Measurements from ENCODE around the gene SLC16A13. TPM values are rescaled to one million over a fixed set of nuclear protein-coding genes. Genes with fewer than 3 reads are reported as not detected.
"Not testable (repeated sequence)": the region's sequence is repeated elsewhere in the genome, so short reads cannot be mapped to it uniquely, and the experiment has no call there.

The SLC16A13 gene
- total RNA-seq, 4 donors from 2014 or later = 0.58 to 0.81 (median 0.72) TPM; not detected in 1

GRCh38 chr17:7047566-7047965 lies 11.8 kb downstream of the SLC16A13 start:
- 77 to 80% methylated on average over 6 of the region's 6 CpGs for WGBS, 2 donors (ENCODE audit: low coverage in 1 of 2)
- TF ChIP-seq EP300 (IDR thresholded peaks at IDR 0.05) (no peak), POLR2A (IDR thresholded peaks at IDR 0.05) (no peak), POLR2AphosphoS5 (IDR thresholded peaks at IDR 0.05) (no peak)
- TF ChIP-seq, protein P1, sequence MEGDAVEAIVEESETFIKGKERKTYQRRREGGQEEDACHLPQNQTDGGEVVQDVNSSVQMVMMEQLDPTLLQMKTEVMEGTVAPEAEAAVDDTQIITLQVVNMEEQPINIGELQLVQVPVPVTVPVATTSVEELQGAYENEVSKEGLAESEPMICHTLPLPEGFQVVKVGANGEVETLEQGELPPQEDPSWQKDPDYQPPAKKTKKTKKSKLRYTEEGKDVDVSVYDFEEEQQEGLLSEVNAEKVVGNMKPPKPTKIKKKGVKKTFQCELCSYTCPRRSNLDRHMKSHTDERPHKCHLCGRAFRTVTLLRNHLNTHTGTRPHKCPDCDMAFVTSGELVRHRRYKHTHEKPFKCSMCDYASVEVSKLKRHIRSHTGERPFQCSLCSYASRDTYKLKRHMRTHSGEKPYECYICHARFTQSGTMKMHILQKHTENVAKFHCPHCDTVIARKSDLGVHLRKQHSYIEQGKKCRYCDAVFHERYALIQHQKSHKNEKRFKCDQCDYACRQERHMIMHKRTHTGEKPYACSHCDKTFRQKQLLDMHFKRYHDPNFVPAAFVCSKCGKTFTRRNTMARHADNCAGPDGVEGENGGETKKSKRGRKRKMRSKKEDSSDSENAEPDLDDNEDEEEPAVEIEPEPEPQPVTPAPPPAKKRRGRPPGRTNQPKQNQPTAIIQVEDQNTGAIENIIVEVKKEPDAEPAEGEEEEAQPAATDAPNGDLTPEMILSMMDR (IDR thresholded peaks at IDR 0.05) = no peak
- Histone ChIP-seq H3K27ac (no peak overlapping the region), H3K36me3 (no peaks in the 10 kb centered on the region), H3K9me3 (no peaks in the 10 kb centered on the region), H3K27me3 (peaks cover 79% of the 10 kb centered on the region), H3K4me3 (no peak overlapping the region), H3K4me1 (peaks cover 0 to 40% (median 22%) of the 10 kb centered on the region in 3 donors)
- ATAC-seq = no peak

GRCh38 chr17:7048968-7049367 lies 13.2 kb downstream of the SLC16A13 start:
- Histone ChIP-seq H3K9me3 (no peaks in the 10 kb centered on the region), H3K36me3 (no peaks in the 10 kb centered on the region), H3K27ac (no peak overlapping the region), H3K27me3 (peaks cover 65% of the 10 kb centered on the region), H3K4me3 (no peak overlapping the region), H3K4me1 (peaks cover 0 to 26% (median 9%) of the 10 kb centered on the region in 3 donors)
- no peak for ATAC-seq
- WGBS, 2 donors (ENCODE audit: low coverage in 1 of 2) = 59 to 69% methylated on average over 3 to 4 of the region's 6 CpGs
- no peak for TF ChIP-seq POLR2AphosphoS5 (IDR thresholded peaks at IDR 0.05)
- TF ChIP-seq, protein P1 (IDR thresholded peaks at IDR 0.05) = no peak

DNA sequence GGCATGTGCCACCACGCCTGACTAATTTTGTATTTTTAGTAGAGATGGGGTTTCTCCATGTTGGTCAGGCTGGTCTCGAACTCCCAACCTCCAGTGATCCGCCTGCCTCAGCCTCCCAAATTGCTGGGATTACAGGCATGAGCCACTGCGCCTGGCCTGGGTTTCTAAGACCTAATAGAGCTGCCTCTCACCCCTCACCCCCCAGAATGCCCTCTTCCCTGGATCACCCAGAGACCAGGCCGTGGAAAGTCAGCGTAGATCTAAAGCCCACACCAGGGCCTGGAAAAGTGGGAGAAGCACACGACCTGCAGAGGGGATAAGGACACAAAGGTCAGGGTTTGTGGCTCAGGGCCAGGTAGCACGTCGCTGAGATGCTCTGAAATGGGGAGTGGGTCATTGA lies 14.8 kb downstream of the SLC16A13 start:
- peaks cover 0 to 23% (median 7%) of the 10 kb centered on the region in 3 donors for H3K4me1 ChIP-seq
- H3K27ac ChIP-seq, H3K9me3 ChIP-seq, H3K36me3 ChIP-seq, H3K4me3 ChIP-seq, ATAC-seq: not testable (repeated sequence)
- peaks cover 49% of the 10 kb centered on the region for H3K27me3 ChIP-seq
- 67 to 73% methylated on average over 2 to 3 of the region's 9 CpGs for WGBS, 2 donors (ENCODE audit: low coverage in 1 of 2)

GRCh38 chr17:7056386-7056785 lies 20.6 kb downstream of the SLC16A13 start:
- Histone ChIP-seq H3K9me3 (no peaks in the 10 kb centered on the region), H3K36me3 (no peaks in the 10 kb centered on the region)
- TF ChIP-seq POLR2A (IDR thresholded peaks at IDR 0.05) (no peak), POLR2AphosphoS5 (IDR thresholded peaks at IDR 0.05) (no peak), EP300 (IDR thresholded peaks at IDR 0.05) (no peak)
- TF ChIP-seq, protein P1 (IDR thresholded peaks at IDR 0.05) = no peak

GRCh38 chr17:7058831-7059447 lies 23.1 kb downstream of the SLC16A13 start:
- Histone ChIP-seq H3K27me3 (peaks cover 30% of the 10 kb centered on the region), H3K4me1 (no peaks in the 10 kb centered on the region), H3K36me3 (no peaks in the 10 kb centered on the region), H3K9me3 (no peaks in the 10 kb centered on the region), H3K4me3 (no peak overlapping the region), H3K27ac (no peak overlapping the region)
- no peak for TF ChIP-seq EP300 (IDR thresholded peaks at IDR 0.05)
- TF ChIP-seq, protein P1 (IDR thresholded peaks at IDR 0.05) = no peak
- no peak for TF ChIP-seq POLR2AphosphoS5 (IDR thresholded peaks at IDR 0.05)
- no peak for TF ChIP-seq POLR2A (IDR thresholded peaks at IDR 0.05)
- 43 to 63% methylated on average over 4 to 7 of the region's 7 CpGs for WGBS, 2 donors (ENCODE audit: low coverage in 1 of 2)
- no peak for ATAC-seq

More at GRCh38 chr17:7056386-7056785, 20.6 kb downstream of the SLC16A13 start:
- 85% methylated on average over 4 of the region's 4 CpGs; no CpG with 5 or more reads in 1 of the 2 donors for WGBS, 2 donors (ENCODE audit: low coverage in 1 of 2)
- ATAC-seq = no peak
- H3K4me3 ChIP-seq = no peak overlapping the region
- H3K27me3 ChIP-seq = peaks cover 13% of the 10 kb centered on the region
- peaks cover 0 to 4% (median 0%) of the 10 kb centered on the region in 3 donors for H3K4me1 ChIP-seq
- H3K27ac ChIP-seq = no peak overlapping the region

All from gastroesophageal sphincter (tissue), 4 donors.